Loucy (cell line): ENCODE data around the gene FCHSD2.

Experiments used
- EZH2phosphoT487 ChIP-seq: fragments of 200-600 bp; IDR thresholded peaks from 2 replicates; pipeline ENCODE4 v1.6.1; 2018; ENCODE audit warnings: antibody characterized with exemption, mild to moderate bottlenecking, moderate library complexity, borderline replicate concordance
- TF ChIP-seq, protein P1 (sequence below): fragments of 200-600 bp; sonication (generic); conservative IDR thresholded peaks from 2 replicates; pipeline ENCODE4 v1.5.1; 2014; ENCODE audit warnings: mild to moderate bottlenecking, antibody characterized with exemption, low read length

DNA sequence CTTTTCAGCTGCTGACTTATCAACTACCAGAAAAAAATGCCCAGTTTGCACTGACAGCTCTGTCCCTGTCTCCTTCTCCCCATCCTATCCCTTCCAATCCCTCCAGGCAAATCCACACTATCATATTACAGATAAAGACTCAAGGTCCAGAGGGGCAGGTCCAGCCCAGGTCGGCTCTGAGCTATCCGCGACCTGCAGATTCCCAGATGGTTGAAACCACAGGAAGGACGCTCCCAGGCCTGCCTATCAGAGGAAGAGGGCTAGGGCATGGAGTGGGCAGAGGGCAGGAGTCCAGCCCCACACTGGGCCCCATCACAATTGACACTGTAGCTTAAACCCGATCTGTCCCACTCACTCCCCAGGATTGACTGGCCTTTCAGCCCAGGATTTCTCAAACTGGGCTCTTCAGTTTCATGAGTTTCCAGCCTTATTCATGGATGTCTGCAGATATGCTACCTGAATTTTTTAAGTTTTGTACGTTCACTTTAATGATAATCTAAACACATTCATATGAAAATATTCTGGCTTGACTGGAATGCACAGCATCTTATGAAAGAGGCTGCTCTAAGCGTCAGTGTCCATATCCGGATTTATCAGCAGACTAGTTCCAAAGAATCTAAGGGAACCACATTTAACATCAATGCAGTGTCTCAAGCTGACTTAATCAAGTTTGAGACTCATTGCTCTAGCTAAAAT lies 16.4 kb upstream of the FCHSD2 start:
- TF ChIP-seq, protein P1, sequence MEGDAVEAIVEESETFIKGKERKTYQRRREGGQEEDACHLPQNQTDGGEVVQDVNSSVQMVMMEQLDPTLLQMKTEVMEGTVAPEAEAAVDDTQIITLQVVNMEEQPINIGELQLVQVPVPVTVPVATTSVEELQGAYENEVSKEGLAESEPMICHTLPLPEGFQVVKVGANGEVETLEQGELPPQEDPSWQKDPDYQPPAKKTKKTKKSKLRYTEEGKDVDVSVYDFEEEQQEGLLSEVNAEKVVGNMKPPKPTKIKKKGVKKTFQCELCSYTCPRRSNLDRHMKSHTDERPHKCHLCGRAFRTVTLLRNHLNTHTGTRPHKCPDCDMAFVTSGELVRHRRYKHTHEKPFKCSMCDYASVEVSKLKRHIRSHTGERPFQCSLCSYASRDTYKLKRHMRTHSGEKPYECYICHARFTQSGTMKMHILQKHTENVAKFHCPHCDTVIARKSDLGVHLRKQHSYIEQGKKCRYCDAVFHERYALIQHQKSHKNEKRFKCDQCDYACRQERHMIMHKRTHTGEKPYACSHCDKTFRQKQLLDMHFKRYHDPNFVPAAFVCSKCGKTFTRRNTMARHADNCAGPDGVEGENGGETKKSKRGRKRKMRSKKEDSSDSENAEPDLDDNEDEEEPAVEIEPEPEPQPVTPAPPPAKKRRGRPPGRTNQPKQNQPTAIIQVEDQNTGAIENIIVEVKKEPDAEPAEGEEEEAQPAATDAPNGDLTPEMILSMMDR, result no peak
- TF ChIP-seq EZH2phosphoT487, result no peak
